Skeletal muscle cell (primary cell): ENCODE data around the gene C1QTNF3.
A peak's percentile ranks its signal among the peaks of the same experiment; 100 is the strongest.

ENCODE experiments used
- DNase-seq: peaks from one replicate; pipeline ENCODE4 v3.0.0-alpha.2; 2010; ENCODE audit warnings: low read depth
- H3K4me3 ChIP-seq: 2 replicates; pipeline ENCODE4 v1.5.1; 2011; ENCODE audit warnings: low read depth, mild to moderate bottlenecking, control low read depth, low read length, moderate library complexity

Gene C1QTNF3

DNA sequence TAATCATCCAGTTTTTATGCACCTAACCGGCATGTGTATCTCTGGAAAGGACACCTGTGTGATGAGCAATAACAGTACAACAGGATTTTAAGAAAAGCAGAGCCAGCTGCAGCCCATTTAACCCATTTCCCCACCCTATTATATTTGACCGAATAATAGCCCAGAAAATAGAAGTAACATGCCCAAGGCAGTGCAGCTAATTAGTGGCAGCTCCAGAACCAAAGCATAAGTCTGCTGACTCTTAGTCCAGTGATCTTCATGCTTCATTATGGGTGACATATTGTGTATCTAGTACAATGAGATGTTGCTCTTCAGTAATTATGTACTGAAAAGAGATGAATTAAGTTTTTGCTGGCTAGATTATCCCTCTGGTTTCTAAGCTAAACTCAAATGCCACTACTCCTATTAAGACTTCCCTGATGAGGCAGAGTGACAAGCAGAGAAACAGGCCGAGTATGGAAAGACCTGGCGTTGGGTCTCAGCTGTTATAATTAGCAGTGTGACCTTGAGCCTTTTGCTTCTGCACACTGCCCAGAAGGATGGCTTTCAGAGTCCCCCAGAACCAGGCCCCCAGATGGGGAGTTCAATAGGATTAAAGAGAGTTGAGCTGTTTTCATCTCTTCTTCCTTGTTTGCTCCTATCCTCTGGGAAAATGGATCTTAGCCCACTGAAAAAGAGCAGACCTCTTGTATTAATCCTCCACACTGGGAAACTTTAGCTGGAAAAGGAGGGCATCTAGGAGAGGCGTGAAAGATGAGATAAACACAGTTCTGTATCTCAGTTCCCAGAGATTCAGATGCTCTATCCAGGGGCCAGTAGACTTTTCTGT, 10.8 kb upstream of the C1QTNF3 start:
- no peak for DNase-seq
- H3K4me3 ChIP-seq, result no peak overlapping the region

DNA sequence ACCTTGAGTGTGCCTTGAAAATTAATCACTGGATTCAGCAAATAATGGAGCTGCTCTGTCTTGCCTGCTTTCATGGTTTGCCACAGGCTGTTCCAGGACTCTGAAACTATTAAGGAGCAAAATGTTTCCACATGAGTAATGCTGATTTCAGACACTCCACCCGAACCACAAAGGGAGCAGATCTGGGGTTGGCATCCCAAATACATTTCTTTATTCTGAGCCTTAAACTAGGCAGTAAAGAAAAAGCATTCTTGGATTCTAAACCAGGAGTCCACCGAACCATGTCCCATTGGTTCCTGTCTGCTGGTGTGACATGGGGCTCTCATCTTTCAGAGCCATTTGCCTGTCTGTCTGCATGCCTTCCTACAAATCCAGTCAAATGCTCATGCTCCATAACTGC, 10.1 kb upstream of the C1QTNF3 start:
- peak; percentile 57 for DNase-seq

DNA sequence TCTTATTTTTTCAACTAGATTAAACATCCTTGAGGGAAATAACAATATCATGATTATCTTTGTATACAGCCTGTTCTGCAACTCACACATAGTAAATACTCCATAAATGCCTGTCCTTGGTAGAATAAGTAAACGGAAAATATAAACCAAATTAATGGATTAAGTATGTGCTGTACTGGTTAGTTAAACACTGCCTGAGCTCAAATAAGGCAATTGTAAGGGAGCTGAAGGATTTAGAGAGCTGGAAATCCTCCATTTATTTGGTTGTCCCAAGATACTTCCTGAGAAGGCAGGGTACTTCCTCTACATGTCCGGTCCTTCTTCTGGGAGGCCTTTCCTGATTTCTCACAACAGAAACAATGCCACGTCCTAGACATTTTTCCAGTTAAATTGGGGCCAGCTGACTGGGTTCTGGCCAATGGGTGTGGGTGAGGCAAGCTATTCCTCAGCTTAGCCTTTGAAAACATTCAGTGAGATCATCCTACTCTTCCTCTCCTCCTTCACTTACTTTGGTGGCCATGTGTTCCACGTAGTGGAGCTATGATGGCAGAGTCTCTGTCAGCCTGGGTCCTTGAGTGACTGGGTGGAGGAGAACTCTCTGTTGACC, 8.5 kb upstream of the C1QTNF3 start:
- H3K4me3 ChIP-seq, result no peak overlapping the region

More for the DNA sequence above, 10.1 kb upstream of the C1QTNF3 start:
- H3K4me3 ChIP-seq, result no peak overlapping the region

GRCh38 chr5:34047774-34048572, 5.0 kb upstream of the C1QTNF3 start:
- no peak overlapping the region for H3K4me3 ChIP-seq
- DNase-seq, result no peak

More for the DNA sequence above, 8.5 kb upstream of the C1QTNF3 start:
- DNase-seq, result no peak

GRCh38 chr5:34047143-34047542, 4.1 kb upstream of the C1QTNF3 start:
- no peak for DNase-seq
- no peak overlapping the region for H3K4me3 ChIP-seq

DNA sequence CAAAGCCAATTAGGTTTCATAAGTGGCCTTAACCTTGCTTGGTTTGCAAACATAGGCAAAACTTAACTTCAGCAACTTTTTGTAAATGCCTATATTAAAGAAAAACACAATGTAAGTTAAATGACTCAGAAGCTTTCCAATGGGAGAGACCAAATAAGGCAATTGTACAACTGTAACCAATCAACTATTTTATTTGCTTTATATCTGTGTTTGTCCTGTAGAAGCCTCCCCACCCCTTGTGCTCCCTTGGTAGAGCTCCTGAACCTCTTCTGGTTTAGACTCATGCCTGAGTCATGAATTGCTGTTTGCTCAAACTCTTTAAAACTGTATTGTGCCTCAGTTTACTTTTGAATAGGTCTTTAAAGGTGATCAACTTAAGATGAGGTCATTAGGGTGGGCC, 3.0 kb upstream of the C1QTNF3 start:
- DNase-seq, result peak; percentile 49

GRCh38 chr5:34045023-34045422, 2.0 kb upstream of the C1QTNF3 start:
- no peak overlapping the region for H3K4me3 ChIP-seq
- no peak for DNase-seq

More for the DNA sequence above, 3.0 kb upstream of the C1QTNF3 start:
- no peak overlapping the region for H3K4me3 ChIP-seq

- DNase-seq, result no peak
Measured at GRCh38 chr5:34042321-34042720, 692 bp downstream of the C1QTNF3 start.

DNA sequence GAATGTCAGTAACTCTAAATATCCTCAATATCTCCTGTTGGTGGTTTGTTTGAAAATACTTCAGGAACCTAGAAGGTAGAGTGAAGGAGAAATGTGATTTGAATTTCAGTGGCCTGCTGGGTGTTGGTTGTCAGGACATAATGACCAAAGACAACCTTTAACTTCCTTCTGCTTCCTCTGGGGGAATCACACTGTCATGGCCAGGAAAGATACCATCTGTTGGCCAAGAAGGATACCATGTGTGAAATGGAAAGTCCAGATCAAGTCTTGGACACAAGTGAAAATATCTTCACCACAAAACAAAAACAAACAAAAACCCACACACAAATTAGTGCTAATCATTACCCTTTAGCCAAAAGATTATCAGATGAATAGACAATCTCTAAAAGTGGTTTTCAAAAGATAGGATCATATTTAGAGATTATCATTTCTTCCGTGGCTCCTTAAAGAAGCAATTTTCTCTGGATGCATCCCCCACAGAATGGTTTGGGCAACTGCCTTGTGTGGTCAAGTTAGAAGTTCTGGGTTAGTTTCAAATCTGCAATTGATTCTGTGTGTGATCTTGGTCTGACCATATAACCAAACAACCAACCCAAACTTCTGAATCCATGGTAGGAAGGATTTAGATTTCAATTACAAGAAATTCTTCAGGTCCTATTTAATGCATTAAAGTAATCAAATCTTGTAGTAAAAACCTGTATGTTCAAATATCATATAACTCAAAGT, 1.6 kb downstream of the C1QTNF3 start:
- H3K4me3 ChIP-seq, result no peak overlapping the region

More at GRCh38 chr5:34042321-34042720, 692 bp downstream of the C1QTNF3 start:
- no peak overlapping the region for H3K4me3 ChIP-seq

GRCh38 chr5:34040472-34040871, 2.5 kb downstream of the C1QTNF3 start:
- DNase-seq, result no peak

More for the DNA sequence above, 1.6 kb downstream of the C1QTNF3 start:
- no peak for DNase-seq

GRCh38 chr5:34039398-34040157, 3.4 kb downstream of the C1QTNF3 start:
- H3K4me3 ChIP-seq, result no peak overlapping the region
- DNase-seq, result no peak

More at GRCh38 chr5:34040472-34040871, 2.5 kb downstream of the C1QTNF3 start:
- no peak overlapping the region for H3K4me3 ChIP-seq

DNA sequence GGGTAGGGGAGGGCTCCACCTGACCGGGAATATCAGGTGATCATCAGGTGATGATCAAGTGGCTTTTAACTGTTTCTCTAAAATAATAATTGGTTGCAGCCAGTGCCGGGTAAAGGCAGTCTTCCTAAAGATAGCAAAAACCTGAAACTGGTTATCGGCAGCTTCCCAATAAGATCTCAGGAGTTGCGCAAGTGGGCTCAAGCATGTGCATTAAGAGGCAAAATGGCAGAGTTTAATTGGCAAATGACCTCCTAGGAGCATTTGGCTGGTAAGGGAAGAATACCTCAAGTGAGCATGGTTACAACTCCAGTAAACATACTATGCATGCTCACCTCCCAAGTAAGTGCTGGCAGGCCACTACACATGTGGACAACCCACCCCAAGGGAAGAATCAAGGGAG, 4.2 kb downstream of the C1QTNF3 start:
- DNase-seq, result no peak
- no peak overlapping the region for H3K4me3 ChIP-seq

DNA sequence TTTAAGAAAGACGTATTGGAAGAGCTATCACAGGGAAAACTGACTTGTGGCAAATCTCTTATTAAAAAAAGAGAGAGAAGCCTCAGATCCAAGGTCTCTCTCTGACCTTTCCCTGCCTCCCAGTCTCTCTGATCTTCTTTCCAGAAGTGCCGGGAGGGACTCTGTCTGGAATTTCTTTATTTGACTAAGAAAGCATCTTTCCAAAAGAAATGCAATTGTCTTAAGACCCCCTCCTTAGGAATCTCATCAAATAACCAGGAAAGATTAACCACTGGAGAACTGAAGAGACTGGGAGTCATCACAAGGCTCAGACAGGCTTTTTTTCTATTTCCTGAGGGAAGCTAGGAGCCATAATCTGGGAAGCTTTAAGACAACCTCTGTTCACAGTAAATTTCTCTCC, 4.6 kb downstream of the C1QTNF3 start:
- no peak for DNase-seq
- H3K4me3 ChIP-seq, result no peak overlapping the region

- no peak overlapping the region for H3K4me3 ChIP-seq
- DNase-seq, result no peak
Measured at GRCh38 chr5:34037726-34038125, 5.3 kb downstream of the C1QTNF3 start.

GRCh38 chr5:34035756-34036155, 7.3 kb downstream of the C1QTNF3 start:
- H3K4me3 ChIP-seq, result no peak overlapping the region
- no peak for DNase-seq

- no peak overlapping the region for H3K4me3 ChIP-seq
- DNase-seq, result no peak
Measured at GRCh38 chr5:34034534-34035327, 8.3 kb downstream of the C1QTNF3 start.

GRCh38 chr5:34031966-34032365, 11.0 kb downstream of the C1QTNF3 start:
- DNase-seq, result no peak
- H3K4me3 ChIP-seq, result no peak overlapping the region

GRCh38 chr5:34031117-34031516, 11.9 kb downstream of the C1QTNF3 start:
- DNase-seq, result no peak
- no peak overlapping the region for H3K4me3 ChIP-seq
